WERI-Rb-1 (cell line): ENCODE results near the gene KCNK4.

Experiments
- DNase-seq: peaks from one replicate; pipeline ENCODE4 v3.0.0-alpha.2; 2020
- H3K27ac ChIP-seq: fragments of 250-450 bp; sonication (Bioruptor Pico); 2 replicates; pipeline ENCODE4 v1.5.1; 2020; ENCODE audit warnings: mild to moderate bottlenecking, moderate library complexity
- H3K27me3 ChIP-seq: fragments of 250-450 bp; sonication (Bioruptor Pico); 2 replicates; pipeline ENCODE4 v1.5.1; 2021; ENCODE audit warnings: mild to moderate bottlenecking, low read depth, moderate library complexity; ENCODE audit not compliant: insufficient read depth, severe bottlenecking
- H3K36me3 ChIP-seq: fragments of 250-450 bp; sonication (Bioruptor Pico); 2 replicates; pipeline ENCODE4 v1.5.1; 2020; ENCODE audit warnings: mild to moderate bottlenecking, moderate library complexity
- H3K4me3 ChIP-seq: 2 replicates; pipeline ENCODE4 v1.5.1; 2011; ENCODE audit warnings: low read depth, mild to moderate bottlenecking, control low read depth, low read length
- H3K9me3 ChIP-seq: fragments of 250-450 bp; sonication (Bioruptor Pico); 2 replicates; pipeline ENCODE4 v1.5.1; 2021; ENCODE audit warnings: mild to moderate bottlenecking, moderate library complexity; ENCODE audit not compliant: severe bottlenecking
- CTCF ChIP-seq: IDR thresholded peaks from 2 replicates; pipeline ENCODE4 v1.5.1; 2011; ENCODE audit warnings: low read depth, mild to moderate bottlenecking, control low read depth, inconsistent platforms, low read length

The KCNK4 gene

GRCh38 chr11:64260147-64260708, 30.9 kb upstream of the KCNK4 start:
- no peak overlapping the region for H3K27ac ChIP-seq
- no peak overlapping the region for H3K4me3 ChIP-seq
- TF ChIP-seq CTCF, result no peak
- no peaks in the 10 kb centered on the region for H3K27me3 ChIP-seq
- no peaks in the 10 kb centered on the region for H3K9me3 ChIP-seq
- no peak for DNase-seq
- H3K36me3 ChIP-seq, result peaks cover 80% of the 10 kb centered on the region

GRCh38 chr11:64261556-64262080, 29.5 kb upstream of the KCNK4 start:
- no peak overlapping the region for H3K4me3 ChIP-seq
- no peak overlapping the region for H3K27ac ChIP-seq
- H3K9me3 ChIP-seq, result no peaks in the 10 kb centered on the region
- H3K36me3 ChIP-seq, result peaks cover 80% of the 10 kb centered on the region
- DNase-seq, result no peak
- TF ChIP-seq CTCF, result no peak
- H3K27me3 ChIP-seq, result no peaks in the 10 kb centered on the region

- peaks cover 80% of the 10 kb centered on the region for H3K36me3 ChIP-seq
- H3K27ac ChIP-seq, result no peak overlapping the region
- no peak overlapping the region for H3K4me3 ChIP-seq
- TF ChIP-seq CTCF, result no peak
- DNase-seq, result no peak
- no peaks in the 10 kb centered on the region for H3K27me3 ChIP-seq
- no peaks in the 10 kb centered on the region for H3K9me3 ChIP-seq
Measured at GRCh38 chr11:64262271-64263002, 28.7 kb upstream of the KCNK4 start.

- Histone ChIP-seq H3K9me3 (no peaks in the 10 kb centered on the region), H3K36me3 (peaks cover 77% of the 10 kb centered on the region), H3K27ac (no peak overlapping the region), H3K27me3 (no peaks in the 10 kb centered on the region), H3K4me3 (no peak overlapping the region)
- DNase-seq, result no peak
- no peak for TF ChIP-seq CTCF
Measured at GRCh38 chr11:64263021-64263946, 27.8 kb upstream of the KCNK4 start.

GRCh38 chr11:64263947-64264317, 27.2 kb upstream of the KCNK4 start:
- no peaks in the 10 kb centered on the region for H3K9me3 ChIP-seq
- TF ChIP-seq CTCF, result no peak
- no peak overlapping the region; the same call in 1 of the 2 replicates for H3K27ac ChIP-seq
- no peak for DNase-seq
- H3K27me3 ChIP-seq, result no peaks in the 10 kb centered on the region
- peaks cover 71% of the 10 kb centered on the region for H3K36me3 ChIP-seq
- H3K4me3 ChIP-seq, result no peak overlapping the region
